ENCODE results near the gene ADNP2. TPM values are rescaled to one million over a fixed set of nuclear protein-coding genes. Genes with fewer than 3 reads are reported as not detected.

The ADNP2 gene
- total and polyA plus RNA-seq, 2 of the 13 experiments (the other 11 are each of a cell fraction or from before 2014, with no cell fraction given), result 10.8 to 25.5 TPM

DNA sequence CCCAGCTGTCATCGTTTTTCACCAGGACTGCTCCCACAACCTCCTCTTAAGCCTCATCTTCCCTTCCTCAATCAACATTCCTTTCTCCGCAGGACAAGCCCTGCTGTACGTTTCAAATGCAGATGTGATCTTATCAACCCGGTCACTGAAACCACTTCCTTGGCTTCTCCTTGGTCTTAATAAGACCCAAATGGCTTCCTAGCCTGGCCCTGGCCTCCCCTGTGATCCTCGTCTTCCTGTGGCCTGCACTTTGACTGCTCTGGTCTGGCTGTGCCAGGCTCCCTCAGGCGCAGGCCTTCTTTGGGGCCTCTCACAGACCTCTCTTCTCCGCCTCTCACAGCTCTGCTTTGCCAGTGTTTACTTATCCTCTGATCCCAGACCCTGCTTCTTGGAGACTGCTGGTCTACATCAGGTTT lies 4.7 kb upstream of the ADNP2 start (continued):
- TF ChIP-seq, protein P1, sequence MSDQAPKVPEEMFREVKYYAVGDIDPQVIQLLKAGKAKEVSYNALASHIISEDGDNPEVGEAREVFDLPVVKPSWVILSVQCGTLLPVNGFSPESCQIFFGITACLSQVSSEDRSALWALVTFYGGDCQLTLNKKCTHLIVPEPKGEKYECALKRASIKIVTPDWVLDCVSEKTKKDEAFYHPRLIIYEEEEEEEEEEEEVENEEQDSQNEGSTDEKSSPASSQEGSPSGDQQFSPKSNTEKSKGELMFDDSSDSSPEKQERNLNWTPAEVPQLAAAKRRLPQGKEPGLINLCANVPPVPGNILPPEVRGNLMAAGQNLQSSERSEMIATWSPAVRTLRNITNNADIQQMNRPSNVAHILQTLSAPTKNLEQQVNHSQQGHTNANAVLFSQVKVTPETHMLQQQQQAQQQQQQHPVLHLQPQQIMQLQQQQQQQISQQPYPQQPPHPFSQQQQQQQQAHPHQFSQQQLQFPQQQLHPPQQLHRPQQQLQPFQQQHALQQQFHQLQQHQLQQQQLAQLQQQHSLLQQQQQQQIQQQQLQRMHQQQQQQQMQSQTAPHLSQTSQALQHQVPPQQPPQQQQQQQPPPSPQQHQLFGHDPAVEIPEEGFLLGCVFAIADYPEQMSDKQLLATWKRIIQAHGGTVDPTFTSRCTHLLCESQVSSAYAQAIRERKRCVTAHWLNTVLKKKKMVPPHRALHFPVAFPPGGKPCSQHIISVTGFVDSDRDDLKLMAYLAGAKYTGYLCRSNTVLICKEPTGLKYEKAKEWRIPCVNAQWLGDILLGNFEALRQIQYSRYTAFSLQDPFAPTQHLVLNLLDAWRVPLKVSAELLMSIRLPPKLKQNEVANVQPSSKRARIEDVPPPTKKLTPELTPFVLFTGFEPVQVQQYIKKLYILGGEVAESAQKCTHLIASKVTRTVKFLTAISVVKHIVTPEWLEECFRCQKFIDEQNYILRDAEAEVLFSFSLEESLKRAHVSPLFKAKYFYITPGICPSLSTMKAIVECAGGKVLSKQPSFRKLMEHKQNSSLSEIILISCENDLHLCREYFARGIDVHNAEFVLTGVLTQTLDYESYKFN (CRISPR knock-in tag; conservative IDR thresholded peaks at IDR 0.05), result peak; percentile 46; the same call in 1 of the 2 replicates
- TF ChIP-seq HOXA5 (CRISPR knock-in tag; IDR thresholded peaks at IDR 0.05) (0 out of 2 replicates have a peak, but pooled peaks have one; percentile 41), ZFX (CRISPR knock-in tag; IDR thresholded peaks at IDR 0.05; ENCODE audit: low read depth) (peak; percentile 87), NFKB2 (CRISPR knock-in tag; IDR thresholded peaks at IDR 0.05; ENCODE audit: borderline replicate concordance) (peak; percentile 27; the same call in 1 of the 2 replicates), FOXA1 (IDR thresholded peaks at IDR 0.05) (no peak), FOXA1 (CRISPR knock-in tag; IDR thresholded peaks at IDR 0.05) (peak; percentile 71), ZNF44 (CRISPR knock-in tag; IDR thresholded peaks at IDR 0.05) (no peak), BORCS8-MEF2B (CRISPR knock-in tag; IDR thresholded peaks at IDR 0.05) (peak; percentile 38; the same call in 1 of the 2 replicates), SALL1 (CRISPR knock-in tag; IDR thresholded peaks at IDR 0.05) (peak; percentile 52), ZNF768 (CRISPR knock-in tag; IDR thresholded peaks at IDR 0.05) (peak; percentile 40; the same call in 1 of the 2 replicates), HNF4A (CRISPR knock-in tag; IDR thresholded peaks at IDR 0.05) (peak; percentile 56), ZNF543 (CRISPR knock-in tag; IDR thresholded peaks at IDR 0.05) (no peak), GTF2F1 (IDR thresholded peaks at IDR 0.05; ENCODE audit: low read length) (no peak)
- TF ChIP-seq, protein P2, sequence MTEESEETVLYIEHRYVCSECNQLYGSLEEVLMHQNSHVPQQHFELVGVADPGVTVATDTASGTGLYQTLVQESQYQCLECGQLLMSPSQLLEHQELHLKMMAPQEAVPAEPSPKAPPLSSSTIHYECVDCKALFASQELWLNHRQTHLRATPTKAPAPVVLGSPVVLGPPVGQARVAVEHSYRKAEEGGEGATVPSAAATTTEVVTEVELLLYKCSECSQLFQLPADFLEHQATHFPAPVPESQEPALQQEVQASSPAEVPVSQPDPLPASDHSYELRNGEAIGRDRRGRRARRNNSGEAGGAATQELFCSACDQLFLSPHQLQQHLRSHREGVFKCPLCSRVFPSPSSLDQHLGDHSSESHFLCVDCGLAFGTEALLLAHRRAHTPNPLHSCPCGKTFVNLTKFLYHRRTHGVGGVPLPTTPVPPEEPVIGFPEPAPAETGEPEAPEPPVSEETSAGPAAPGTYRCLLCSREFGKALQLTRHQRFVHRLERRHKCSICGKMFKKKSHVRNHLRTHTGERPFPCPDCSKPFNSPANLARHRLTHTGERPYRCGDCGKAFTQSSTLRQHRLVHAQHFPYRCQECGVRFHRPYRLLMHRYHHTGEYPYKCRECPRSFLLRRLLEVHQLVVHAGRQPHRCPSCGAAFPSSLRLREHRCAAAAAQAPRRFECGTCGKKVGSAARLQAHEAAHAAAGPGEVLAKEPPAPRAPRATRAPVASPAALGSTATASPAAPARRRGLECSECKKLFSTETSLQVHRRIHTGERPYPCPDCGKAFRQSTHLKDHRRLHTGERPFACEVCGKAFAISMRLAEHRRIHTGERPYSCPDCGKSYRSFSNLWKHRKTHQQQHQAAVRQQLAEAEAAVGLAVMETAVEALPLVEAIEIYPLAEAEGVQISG (CRISPR knock-in tag; IDR thresholded peaks at IDR 0.05), result 0 out of 2 replicates have a peak, but pooled peaks have one; percentile 16
- TF ChIP-seq, protein P3, sequence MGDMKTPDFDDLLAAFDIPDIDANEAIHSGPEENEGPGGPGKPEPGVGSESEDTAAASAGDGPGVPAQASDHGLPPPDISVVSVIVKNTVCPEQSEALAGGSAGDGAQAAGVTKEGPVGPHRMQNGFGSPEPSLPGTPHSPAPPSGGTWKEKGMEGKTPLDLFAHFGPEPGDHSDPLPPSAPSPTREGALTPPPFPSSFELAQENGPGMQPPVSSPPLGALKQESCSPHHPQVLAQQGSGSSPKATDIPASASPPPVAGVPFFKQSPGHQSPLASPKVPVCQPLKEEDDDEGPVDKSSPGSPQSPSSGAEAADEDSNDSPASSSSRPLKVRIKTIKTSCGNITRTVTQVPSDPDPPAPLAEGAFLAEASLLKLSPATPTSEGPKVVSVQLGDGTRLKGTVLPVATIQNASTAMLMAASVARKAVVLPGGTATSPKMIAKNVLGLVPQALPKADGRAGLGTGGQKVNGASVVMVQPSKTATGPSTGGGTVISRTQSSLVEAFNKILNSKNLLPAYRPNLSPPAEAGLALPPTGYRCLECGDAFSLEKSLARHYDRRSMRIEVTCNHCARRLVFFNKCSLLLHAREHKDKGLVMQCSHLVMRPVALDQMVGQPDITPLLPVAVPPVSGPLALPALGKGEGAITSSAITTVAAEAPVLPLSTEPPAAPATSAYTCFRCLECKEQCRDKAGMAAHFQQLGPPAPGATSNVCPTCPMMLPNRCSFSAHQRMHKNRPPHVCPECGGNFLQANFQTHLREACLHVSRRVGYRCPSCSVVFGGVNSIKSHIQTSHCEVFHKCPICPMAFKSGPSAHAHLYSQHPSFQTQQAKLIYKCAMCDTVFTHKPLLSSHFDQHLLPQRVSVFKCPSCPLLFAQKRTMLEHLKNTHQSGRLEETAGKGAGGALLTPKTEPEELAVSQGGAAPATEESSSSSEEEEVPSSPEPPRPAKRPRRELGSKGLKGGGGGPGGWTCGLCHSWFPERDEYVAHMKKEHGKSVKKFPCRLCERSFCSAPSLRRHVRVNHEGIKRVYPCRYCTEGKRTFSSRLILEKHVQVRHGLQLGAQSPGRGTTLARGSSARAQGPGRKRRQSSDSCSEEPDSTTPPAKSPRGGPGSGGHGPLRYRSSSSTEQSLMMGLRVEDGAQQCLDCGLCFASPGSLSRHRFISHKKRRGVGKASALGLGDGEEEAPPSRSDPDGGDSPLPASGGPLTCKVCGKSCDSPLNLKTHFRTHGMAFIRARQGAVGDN (CRISPR knock-in tag; IDR thresholded peaks at IDR 0.05), result peak; percentile 83
- TF ChIP-seq, protein P4, sequence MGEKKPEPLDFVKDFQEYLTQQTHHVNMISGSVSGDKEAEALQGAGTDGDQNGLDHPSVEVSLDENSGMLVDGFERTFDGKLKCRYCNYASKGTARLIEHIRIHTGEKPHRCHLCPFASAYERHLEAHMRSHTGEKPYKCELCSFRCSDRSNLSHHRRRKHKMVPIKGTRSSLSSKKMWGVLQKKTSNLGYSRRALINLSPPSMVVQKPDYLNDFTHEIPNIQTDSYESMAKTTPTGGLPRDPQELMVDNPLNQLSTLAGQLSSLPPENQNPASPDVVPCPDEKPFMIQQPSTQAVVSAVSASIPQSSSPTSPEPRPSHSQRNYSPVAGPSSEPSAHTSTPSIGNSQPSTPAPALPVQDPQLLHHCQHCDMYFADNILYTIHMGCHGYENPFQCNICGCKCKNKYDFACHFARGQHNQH (CRISPR knock-in tag; IDR thresholded peaks at IDR 0.05), result no peak
- TF ChIP-seq, protein P5, sequence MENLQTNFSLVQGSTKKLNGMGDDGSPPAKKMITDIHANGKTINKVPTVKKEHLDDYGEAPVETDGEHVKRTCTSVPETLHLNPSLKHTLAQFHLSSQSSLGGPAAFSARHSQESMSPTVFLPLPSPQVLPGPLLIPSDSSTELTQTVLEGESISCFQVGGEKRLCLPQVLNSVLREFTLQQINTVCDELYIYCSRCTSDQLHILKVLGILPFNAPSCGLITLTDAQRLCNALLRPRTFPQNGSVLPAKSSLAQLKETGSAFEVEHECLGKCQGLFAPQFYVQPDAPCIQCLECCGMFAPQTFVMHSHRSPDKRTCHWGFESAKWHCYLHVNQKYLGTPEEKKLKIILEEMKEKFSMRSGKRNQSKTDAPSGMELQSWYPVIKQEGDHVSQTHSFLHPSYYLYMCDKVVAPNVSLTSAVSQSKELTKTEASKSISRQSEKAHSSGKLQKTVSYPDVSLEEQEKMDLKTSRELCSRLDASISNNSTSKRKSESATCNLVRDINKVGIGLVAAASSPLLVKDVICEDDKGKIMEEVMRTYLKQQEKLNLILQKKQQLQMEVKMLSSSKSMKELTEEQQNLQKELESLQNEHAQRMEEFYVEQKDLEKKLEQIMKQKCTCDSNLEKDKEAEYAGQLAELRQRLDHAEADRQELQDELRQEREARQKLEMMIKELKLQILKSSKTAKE (CRISPR knock-in tag; IDR thresholded peaks at IDR 0.05; ENCODE audit: borderline replicate concordance), result no peak
